ENCODE data around the gene TGFB1I1.
A peak's percentile ranks its signal among the peaks of the same experiment; 100 is the strongest.

TGFB1I1 gene

GRCh38 chr16:31451201-31451600 lies 20.8 kb upstream of the TGFB1I1 start:
- no peaks in the 10 kb centered on the region for H3K36me3 ChIP-seq (ENCODE audit: low read length)
- no peaks in the 10 kb centered on the region for H3F3A ChIP-seq (ENCODE audit: insufficient read depth)
- no peak overlapping the region for H2AFZ ChIP-seq (ENCODE audit: low read depth, low read length, severe bottlenecking)
- TF ChIP-seq EZH2phosphoT487 (conservative IDR thresholded peaks at IDR 0.05; ENCODE audit: low read length) (no peak), CTCF (IDR thresholded peaks at IDR 0.05; ENCODE audit: insufficient read depth, low read length, poor library complexity, severe bottlenecking) (no peak)
- no peaks in the 10 kb centered on the region for H3K9me2 ChIP-seq (replicated peaks; ENCODE audit: insufficient read depth, low read length)
- no peak overlapping the region for H3K4me3 ChIP-seq (ENCODE audit: insufficient read depth, low read length, poor library complexity, severe bottlenecking)
- H3K79me2 ChIP-seq (ENCODE audit: insufficient read depth, low read length): peaks cover 13% of the 10 kb centered on the region
- no peak overlapping the region for H3K27ac ChIP-seq (ENCODE audit: low read depth, low read length)
- no peak overlapping the region for H3K9ac ChIP-seq (ENCODE audit: low read length)
- H4K20me1 ChIP-seq (ENCODE audit: low read depth, low read length): peaks cover 7% of the 10 kb centered on the region; the same call in 1 of the 2 replicates
- no peaks in the 10 kb centered on the region for H3K27me3 ChIP-seq (ENCODE audit: low read length)
- H3K4me2 ChIP-seq (ENCODE audit: low read depth, low read length, poor library complexity, severe bottlenecking): no peak overlapping the region
- no peaks in the 10 kb centered on the region for H3K9me3 ChIP-seq (ENCODE audit: insufficient read depth, low read length)

- no peak overlapping the region for H3K9ac ChIP-seq (ENCODE audit: low read length)
- H4K20me1 ChIP-seq (ENCODE audit: low read depth, low read length): peaks cover 7% of the 10 kb centered on the region; the same call in 1 of the 2 replicates
- no peak overlapping the region for H2AFZ ChIP-seq (ENCODE audit: low read depth, low read length, severe bottlenecking)
- no peaks in the 10 kb centered on the region for H3K36me3 ChIP-seq (ENCODE audit: low read length)
- H3K79me2 ChIP-seq (ENCODE audit: insufficient read depth, low read length): peaks cover 17% of the 10 kb centered on the region
- no peaks in the 10 kb centered on the region for H3F3A ChIP-seq (ENCODE audit: insufficient read depth)
- H3K4me3 ChIP-seq (ENCODE audit: insufficient read depth, low read length, poor library complexity, severe bottlenecking): no peak overlapping the region
- no peak for TF ChIP-seq EZH2phosphoT487 (conservative IDR thresholded peaks at IDR 0.05; ENCODE audit: low read length)
- peak; percentile 23 for TF ChIP-seq CTCF (IDR thresholded peaks at IDR 0.05; ENCODE audit: insufficient read depth, low read length, poor library complexity, severe bottlenecking)
- H3K9me3 ChIP-seq (ENCODE audit: insufficient read depth, low read length): no peaks in the 10 kb centered on the region
- no peaks in the 10 kb centered on the region for H3K27me3 ChIP-seq (ENCODE audit: low read length)
- H3K27ac ChIP-seq (ENCODE audit: low read depth, low read length): no peak overlapping the region
- no peaks in the 10 kb centered on the region for H3K9me2 ChIP-seq (replicated peaks; ENCODE audit: insufficient read depth, low read length)
- no peak overlapping the region for H3K4me2 ChIP-seq (ENCODE audit: low read depth, low read length, poor library complexity, severe bottlenecking)
Observed at GRCh38 chr16:31451681-31452351, 20.1 kb upstream of the TGFB1I1 start.

GRCh38 chr16:31452631-31453106 lies 19.3 kb upstream of the TGFB1I1 start:
- no peaks in the 10 kb centered on the region for H3K27me3 ChIP-seq (ENCODE audit: low read length)
- H3K9ac ChIP-seq (ENCODE audit: low read length): no peak overlapping the region
- no peak overlapping the region for H3K4me3 ChIP-seq (ENCODE audit: insufficient read depth, low read length, poor library complexity, severe bottlenecking)
- no peaks in the 10 kb centered on the region for H3F3A ChIP-seq (ENCODE audit: insufficient read depth)
- no peak overlapping the region for H3K4me2 ChIP-seq (ENCODE audit: low read depth, low read length, poor library complexity, severe bottlenecking)
- H3K9me3 ChIP-seq (ENCODE audit: insufficient read depth, low read length): no peaks in the 10 kb centered on the region
- peaks cover 26% of the 10 kb centered on the region for H3K79me2 ChIP-seq (ENCODE audit: insufficient read depth, low read length)
- no peak overlapping the region for H2AFZ ChIP-seq (ENCODE audit: low read depth, low read length, severe bottlenecking)
- H4K20me1 ChIP-seq (ENCODE audit: low read depth, low read length): peaks cover 7% of the 10 kb centered on the region; the same call in 1 of the 2 replicates
- no peaks in the 10 kb centered on the region for H3K36me3 ChIP-seq (ENCODE audit: low read length)
- no peak for TF ChIP-seq CTCF (IDR thresholded peaks at IDR 0.05; ENCODE audit: insufficient read depth, low read length, poor library complexity, severe bottlenecking)
- TF ChIP-seq EZH2phosphoT487 (conservative IDR thresholded peaks at IDR 0.05; ENCODE audit: low read length): no peak
- H3K9me2 ChIP-seq (replicated peaks; ENCODE audit: insufficient read depth, low read length): no peaks in the 10 kb centered on the region
- H3K27ac ChIP-seq (ENCODE audit: low read depth, low read length): no peak overlapping the region

All from SU-DHL-6 (cell line).